Measurements from ENCODE around the gene KNCN.

Gene KNCN

DNA sequence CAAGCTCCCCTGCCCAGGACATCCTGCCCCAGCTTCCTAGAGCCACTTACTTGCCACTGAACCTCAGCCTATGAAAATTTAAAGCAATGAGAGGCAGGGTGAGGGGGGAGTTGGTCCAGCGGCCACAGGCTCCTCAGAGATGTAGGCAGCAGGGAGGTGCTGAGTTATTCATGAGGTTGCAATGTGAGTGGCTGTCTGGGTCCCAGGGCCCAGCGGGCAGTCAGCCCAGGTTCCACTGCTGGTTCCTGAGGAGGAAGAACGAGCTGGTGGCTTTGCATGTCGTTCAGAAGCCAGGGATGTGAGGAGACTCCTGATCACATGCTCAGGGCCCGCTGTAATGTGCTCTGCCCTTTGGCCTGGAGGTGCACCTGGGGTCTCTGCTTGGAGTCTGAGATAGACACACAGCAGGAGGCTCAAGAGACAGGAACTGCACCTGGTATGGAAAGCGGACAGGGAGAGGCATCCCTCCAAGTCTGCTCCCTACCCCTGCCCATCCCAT lies at the start of gene KNCN:
TSS of gene KNCN (minus strand) at position 51 of the 499 bp plus-strand sequence. CDS start 432 bp downstream, outside the sequence.
- Mint-ChIP-seq H3K36me3 (ENCODE audit: low read depth) (no peaks in the 10 kb centered on the region), H3K9me3 (no peaks in the 10 kb centered on the region), H3K4me1 (ENCODE audit: low read depth) (peaks cover 9% of the 10 kb centered on the region), H3K4me3 (no peak within 1 kb of the TSS), H3K27me3 (ENCODE audit: low read depth) (peaks cover 3% of the 10 kb centered on the region), H3K27ac (no peak within 1 kb of the TSS)

DNA sequence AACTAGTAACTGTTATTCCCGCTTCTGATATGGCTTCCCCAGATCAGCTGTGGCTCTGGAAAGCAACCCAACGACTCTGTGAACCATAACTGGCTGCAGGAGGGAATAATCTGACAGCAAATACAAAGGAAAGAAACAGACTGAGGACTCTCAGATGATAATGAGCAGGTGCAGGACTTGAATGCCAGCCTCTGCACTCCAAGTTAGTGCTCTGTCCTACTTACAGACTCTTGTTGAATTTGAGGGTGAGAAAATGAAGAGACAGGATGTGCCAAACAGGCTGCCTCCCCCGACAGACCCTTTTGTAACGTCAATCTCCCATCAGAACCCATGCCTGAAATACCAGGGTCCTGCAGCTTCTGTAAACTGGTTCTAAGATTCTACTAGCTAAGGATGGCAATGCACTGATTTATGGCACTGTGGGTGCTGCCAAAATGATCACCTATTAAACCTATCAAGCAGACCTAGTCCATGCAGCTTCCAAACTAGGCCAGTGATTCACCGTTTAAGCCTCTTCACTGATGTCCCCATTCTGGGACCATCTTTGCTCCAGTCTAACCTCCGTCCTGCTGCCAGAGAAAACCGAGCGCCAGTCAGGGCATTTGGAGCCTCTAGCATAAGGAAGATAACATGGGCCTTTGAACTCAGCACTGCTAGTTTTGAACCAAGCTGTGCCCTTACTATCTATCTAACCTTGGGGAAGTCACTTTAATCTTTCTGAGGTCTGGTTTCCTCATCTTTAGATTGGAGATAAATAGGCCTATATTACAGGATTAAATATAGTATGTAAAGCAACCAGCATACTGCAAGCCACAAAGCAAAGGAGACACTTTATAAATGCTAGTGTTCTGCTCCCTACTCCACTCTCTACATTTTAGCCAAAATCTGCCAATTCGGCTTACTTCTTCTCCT lies 47.9 kb upstream of the KNCN start:
- Mint-ChIP-seq H3K27ac (peak overlapping the region; percentile 27), H3K4me1 (ENCODE audit: low read depth) (peaks cover 75% of the 10 kb centered on the region), H3K4me3 (peak overlapping the region; percentile 9), H3K36me3 (ENCODE audit: low read depth) (peaks cover 47% of the 10 kb centered on the region), H3K27me3 (ENCODE audit: low read depth) (no peaks in the 10 kb centered on the region), H3K9me3 (no peaks in the 10 kb centered on the region)

DNA sequence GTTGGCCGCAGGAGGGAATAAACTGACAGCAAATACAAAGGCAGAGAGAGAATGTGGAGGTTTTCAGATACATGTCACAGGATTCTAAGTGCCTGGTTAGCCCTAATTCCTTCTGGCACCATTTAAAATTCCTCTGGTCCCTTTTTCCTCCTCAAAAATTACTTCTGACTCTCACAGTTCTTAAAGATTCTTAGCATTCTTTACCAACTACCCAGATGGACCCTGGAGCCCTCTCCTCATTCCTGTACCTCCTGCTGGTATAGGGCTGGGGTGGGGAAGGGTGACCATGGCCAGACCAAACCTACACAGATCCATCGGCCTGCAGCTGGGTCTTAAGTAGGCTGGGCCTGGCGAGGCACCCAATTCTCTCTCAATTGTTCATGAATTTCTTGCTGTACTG lies 45.4 kb upstream of the KNCN start:
- peak overlapping the region; percentile 39 for H3K27ac Mint-ChIP-seq
- H3K36me3 Mint-ChIP-seq (ENCODE audit: low read depth) = peaks cover 62% of the 10 kb centered on the region
- H3K9me3 Mint-ChIP-seq = no peaks in the 10 kb centered on the region
- H3K27me3 Mint-ChIP-seq (ENCODE audit: low read depth) = no peaks in the 10 kb centered on the region
- H3K4me3 Mint-ChIP-seq = no peak overlapping the region
- H3K4me1 Mint-ChIP-seq (ENCODE audit: low read depth) = peaks cover 83% of the 10 kb centered on the region

DNA sequence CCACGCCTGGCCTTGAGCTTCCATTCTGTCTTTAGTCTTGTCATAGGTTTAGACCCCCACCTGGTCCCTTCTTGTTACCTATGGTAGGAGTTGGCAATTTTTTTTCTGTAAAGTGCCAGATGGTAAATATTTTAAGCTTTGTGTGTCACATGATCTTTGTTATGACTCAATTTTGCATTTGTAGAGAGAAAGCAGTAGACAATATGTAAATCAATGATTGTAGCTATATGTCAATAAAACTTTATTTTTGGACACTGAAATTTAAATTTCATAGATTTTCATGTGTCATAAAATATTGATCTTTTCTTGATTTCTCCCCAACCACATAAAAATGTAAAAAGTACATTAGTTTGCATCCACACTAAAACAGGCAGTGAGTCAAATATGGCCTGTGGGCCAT lies 44.6 kb upstream of the KNCN start:
- Mint-ChIP-seq H3K36me3 (ENCODE audit: low read depth) (peaks cover 63% of the 10 kb centered on the region), H3K9me3 (no peaks in the 10 kb centered on the region), H3K4me3 (no peak overlapping the region), H3K4me1 (ENCODE audit: low read depth) (peaks cover 82% of the 10 kb centered on the region), H3K27me3 (ENCODE audit: low read depth) (no peaks in the 10 kb centered on the region), H3K27ac (peak overlapping the region; percentile 21)

DNA sequence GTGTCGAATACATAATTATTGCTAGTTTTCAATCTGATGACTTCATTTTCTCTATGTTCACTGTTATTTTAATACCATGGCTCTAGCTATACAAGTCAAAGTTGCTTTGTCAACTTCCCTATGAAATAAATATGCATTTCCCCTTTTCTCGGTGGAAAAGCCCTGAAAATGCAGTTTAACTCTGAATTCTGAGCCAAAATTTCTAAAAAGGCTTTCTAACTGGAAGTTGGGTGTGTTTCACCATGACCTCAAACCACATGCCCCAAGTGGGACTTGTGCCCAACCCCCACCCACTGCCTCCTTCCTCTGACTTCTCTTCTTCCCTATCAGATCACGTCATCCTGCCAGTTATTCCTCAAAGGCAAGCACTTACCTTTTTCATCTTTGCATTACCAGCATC lies 43.7 kb upstream of the KNCN start:
- Mint-ChIP-seq H3K9me3 (peaks cover 6% of the 10 kb centered on the region), H3K4me3 (peak overlapping the region; percentile 58), H3K27me3 (ENCODE audit: low read depth) (no peaks in the 10 kb centered on the region), H3K36me3 (ENCODE audit: low read depth) (peaks cover 66% of the 10 kb centered on the region), H3K4me1 (ENCODE audit: low read depth) (peaks cover 81% of the 10 kb centered on the region), H3K27ac (peak overlapping the region; percentile 75)

DNA sequence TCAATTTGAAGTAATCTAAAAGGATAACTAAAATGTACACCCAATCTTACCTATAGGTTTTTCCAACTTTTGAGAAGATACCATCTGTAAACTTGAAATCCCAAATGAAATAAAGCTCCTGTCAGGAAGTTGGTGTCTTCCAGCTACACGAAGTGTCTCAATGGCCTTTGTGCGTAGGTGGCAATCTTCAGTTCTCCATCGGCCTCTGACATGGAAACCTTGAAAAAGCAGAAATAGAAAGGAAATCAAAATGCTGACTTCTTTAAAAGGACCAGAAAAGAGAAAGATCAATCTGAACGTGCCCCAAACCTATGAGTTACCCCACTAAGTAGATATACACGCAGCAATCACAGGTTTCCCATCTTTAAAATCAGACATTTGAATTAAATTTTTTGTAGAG lies 42.6 kb upstream of the KNCN start:
- peaks cover 74% of the 10 kb centered on the region for H3K36me3 Mint-ChIP-seq (ENCODE audit: low read depth)
- no peaks in the 10 kb centered on the region for H3K27me3 Mint-ChIP-seq (ENCODE audit: low read depth)
- H3K4me1 Mint-ChIP-seq (ENCODE audit: low read depth) = peaks cover 70% of the 10 kb centered on the region
- peak overlapping the region; percentile 75 for H3K27ac Mint-ChIP-seq
- H3K4me3 Mint-ChIP-seq = no peak overlapping the region
- H3K9me3 Mint-ChIP-seq = peaks cover 17% of the 10 kb centered on the region

DNA sequence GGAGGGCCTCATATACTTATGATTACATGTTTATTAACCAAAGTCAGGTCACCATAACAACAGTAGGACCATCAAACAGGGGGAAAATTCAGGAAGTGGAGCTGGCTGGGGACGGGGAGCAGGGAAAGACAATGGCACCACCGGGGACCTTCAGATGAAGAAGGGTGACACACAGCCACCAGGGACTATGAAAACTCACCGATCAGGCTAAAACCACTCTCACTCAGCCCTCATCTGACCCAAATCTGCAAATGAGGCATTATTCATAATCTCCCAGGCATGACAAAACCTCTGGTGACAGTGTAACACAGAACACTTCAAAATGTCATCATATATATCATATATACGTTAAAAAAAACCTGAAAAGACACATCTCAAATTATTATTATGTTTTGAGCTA lies 41.4 kb upstream of the KNCN start:
- no peaks in the 10 kb centered on the region for H3K27me3 Mint-ChIP-seq (ENCODE audit: low read depth)
- peaks cover 75% of the 10 kb centered on the region for H3K36me3 Mint-ChIP-seq (ENCODE audit: low read depth)
- H3K4me3 Mint-ChIP-seq = no peak overlapping the region
- peaks cover 20% of the 10 kb centered on the region for H3K9me3 Mint-ChIP-seq
- no peak overlapping the region for H3K27ac Mint-ChIP-seq
- peaks cover 62% of the 10 kb centered on the region for H3K4me1 Mint-ChIP-seq (ENCODE audit: low read depth)

DNA sequence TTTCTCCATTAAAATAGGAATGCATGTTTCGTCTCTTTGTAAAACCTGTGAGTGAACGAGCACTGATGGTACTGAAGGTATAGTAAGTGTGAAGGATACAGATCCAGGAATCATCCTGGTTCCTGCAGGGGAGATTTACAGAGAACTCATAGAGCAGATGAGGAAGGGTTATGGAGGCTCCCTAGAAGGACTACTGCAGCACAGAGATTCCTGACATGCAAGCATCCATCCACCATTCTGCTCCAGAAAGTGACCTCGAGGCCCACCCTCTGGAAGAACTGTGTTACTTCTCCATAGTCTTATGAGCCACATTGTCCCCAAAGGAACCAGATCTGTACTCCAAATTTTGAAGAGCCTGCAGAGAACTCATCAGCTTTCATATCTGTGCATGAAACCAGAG lies 38.1 kb upstream of the KNCN start:
- no peak overlapping the region for H3K4me3 Mint-ChIP-seq
- peaks cover 40% of the 10 kb centered on the region for H3K4me1 Mint-ChIP-seq (ENCODE audit: low read depth)
- H3K36me3 Mint-ChIP-seq (ENCODE audit: low read depth) = peaks cover 68% of the 10 kb centered on the region
- H3K27ac Mint-ChIP-seq = no peak overlapping the region
- H3K9me3 Mint-ChIP-seq = peaks cover 20% of the 10 kb centered on the region
- H3K27me3 Mint-ChIP-seq (ENCODE audit: low read depth) = no peaks in the 10 kb centered on the region

DNA sequence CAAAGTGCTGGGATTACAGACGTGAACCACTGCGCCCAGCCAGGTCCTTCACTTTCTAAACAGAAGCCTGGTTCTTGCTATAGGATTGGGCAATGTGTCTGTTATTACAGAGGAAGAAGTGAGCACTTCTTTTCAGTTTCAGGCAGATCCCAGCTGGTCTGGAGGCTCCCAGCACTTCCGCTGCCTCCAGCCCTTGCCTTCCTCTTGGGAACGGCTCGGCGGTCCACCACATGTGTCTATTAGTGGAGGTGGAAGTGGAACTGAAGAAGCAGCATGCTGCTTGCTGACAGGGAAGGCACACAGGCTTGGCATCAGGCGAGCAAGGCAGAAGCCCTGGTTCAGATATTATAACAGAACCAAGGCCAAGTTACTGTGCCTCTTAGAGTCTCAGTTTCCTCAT lies 35.6 kb upstream of the KNCN start:
- Mint-ChIP-seq H3K9me3 (peaks cover 20% of the 10 kb centered on the region), H3K36me3 (ENCODE audit: low read depth) (peaks cover 64% of the 10 kb centered on the region), H3K4me3 (no peak overlapping the region), H3K27ac (no peak overlapping the region), H3K27me3 (ENCODE audit: low read depth) (no peaks in the 10 kb centered on the region), H3K4me1 (ENCODE audit: low read depth) (peaks cover 42% of the 10 kb centered on the region)

DNA sequence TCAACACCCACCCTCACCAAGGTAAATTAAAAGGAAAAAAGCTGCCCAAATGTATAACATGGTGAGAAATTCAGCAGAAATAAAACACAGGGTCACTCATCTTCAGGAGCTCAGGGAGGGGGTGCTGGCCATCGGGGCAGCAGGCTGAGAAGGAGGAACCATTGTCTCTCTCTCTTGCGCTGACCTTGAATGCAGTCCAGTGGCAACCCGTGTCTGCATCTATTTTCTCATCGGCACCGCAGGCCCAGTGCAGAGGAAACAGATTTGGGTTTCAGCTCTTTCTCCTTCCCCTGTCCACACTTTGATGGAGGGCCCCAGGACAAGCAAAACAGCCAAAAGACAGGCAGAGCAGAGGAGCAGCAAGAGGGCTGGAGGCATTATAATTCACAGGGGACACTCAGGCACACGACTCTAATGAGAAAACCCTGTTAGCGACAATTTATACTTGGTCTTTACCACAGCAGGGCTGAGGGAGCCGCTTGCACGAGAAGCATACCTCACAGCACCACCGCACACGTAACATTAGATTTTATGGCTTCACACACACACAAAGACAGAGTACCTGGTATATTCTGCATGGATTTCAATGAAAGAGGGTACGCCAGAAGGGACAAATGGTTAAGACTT lies 34.0 kb upstream of the KNCN start:
- H3K36me3 Mint-ChIP-seq (ENCODE audit: low read depth) = peaks cover 52% of the 10 kb centered on the region

DNA sequence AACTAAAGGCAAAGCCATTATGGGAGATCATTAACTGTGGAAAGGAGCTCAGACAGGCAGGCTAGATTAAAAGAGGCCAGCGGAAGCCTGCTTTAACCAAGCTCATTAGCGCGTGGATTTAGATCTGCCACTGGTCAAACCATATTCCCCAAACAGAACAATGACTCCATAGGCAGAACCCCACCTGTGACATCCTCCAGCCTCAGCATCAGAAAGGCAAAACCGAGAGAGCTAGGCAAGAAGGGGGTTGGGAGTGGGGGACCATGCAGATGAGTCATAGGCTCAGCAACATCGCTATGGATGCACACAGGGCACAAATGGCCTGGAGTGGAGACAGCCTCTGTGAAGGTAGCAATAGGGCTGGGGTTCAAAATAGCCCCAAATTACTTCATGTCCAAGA lies 32.0 kb upstream of the KNCN start:
- H3K36me3 Mint-ChIP-seq (ENCODE audit: low read depth) = peaks cover 47% of the 10 kb centered on the region

More for the DNA sequence above, 34.0 kb upstream of the KNCN start:
- Mint-ChIP-seq H3K9me3 (peaks cover 15% of the 10 kb centered on the region), H3K27me3 (ENCODE audit: low read depth) (no peaks in the 10 kb centered on the region), H3K4me1 (ENCODE audit: low read depth) (peaks cover 39% of the 10 kb centered on the region), H3K27ac (no peak overlapping the region), H3K4me3 (no peak overlapping the region)

DNA sequence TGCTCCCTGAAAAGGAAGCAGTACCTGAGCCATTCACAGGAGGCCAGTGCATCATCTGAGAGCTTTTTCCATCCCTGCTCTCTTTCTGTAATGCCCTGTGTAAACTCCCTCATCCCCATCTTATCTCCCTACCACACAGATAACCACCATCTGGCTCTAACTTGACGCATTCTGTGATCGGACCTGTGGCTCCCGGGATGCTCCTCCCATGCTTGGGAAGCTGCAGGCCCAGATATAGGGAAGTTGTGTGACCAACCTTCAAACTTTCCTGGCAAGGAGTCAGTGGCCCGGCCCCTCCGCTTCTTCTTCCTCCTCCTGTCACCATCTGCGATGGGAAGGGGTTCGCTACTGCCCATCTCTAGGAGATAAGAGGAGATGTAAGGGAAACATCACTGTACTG lies 31.5 kb upstream of the KNCN start:
- no peaks in the 10 kb centered on the region for H3K9me3 Mint-ChIP-seq
- H3K27me3 Mint-ChIP-seq (ENCODE audit: low read depth) = no peaks in the 10 kb centered on the region
- peaks cover 51% of the 10 kb centered on the region for H3K36me3 Mint-ChIP-seq (ENCODE audit: low read depth)
- peak overlapping the region; percentile 96 for H3K27ac Mint-ChIP-seq
- H3K4me3 Mint-ChIP-seq = no peak overlapping the region
- peaks cover 47% of the 10 kb centered on the region for H3K4me1 Mint-ChIP-seq (ENCODE audit: low read depth)

More for the DNA sequence above, 32.0 kb upstream of the KNCN start:
- no peak overlapping the region for H3K4me3 Mint-ChIP-seq
- no peaks in the 10 kb centered on the region for H3K27me3 Mint-ChIP-seq (ENCODE audit: low read depth)
- H3K27ac Mint-ChIP-seq = peak overlapping the region; percentile 96
- H3K4me1 Mint-ChIP-seq (ENCODE audit: low read depth) = peaks cover 45% of the 10 kb centered on the region
- no peaks in the 10 kb centered on the region for H3K9me3 Mint-ChIP-seq

DNA sequence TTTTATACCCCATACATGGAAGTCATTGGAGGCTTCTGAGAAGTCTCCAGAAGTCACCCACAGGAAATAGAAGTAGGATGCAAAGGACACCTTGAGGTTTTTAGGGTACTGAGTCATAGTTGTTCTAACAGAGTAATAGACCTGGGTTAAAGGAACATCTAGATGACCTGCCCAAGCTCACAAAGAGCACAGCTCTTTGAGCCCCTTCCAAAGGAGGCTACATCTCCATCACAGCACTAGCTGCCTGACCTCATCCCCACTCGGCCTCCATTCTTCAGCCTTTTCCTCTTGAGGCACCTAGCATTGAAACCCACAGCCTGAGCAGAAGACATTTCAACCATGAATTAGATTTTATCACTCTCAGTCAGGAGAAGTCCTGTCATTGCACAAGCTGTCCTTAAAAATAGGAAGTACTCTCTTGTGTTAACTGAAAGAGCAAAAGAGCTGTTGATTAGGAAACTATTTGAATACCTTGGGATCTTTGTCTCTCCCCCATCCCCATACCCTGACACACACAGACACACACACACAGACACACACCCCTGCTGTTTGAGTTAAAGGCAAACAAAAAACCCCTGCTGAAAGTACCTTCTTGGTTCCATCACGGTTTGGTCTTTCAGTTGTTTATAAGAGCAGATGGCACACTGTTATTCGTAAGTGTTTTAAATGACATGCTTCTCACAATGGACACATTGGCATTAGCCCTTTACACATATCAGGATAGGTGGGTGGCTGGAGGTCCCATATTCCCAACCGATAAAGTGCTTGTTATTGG lies 30.4 kb upstream of the KNCN start:
- Mint-ChIP-seq H3K36me3 (ENCODE audit: low read depth) (peaks cover 56% of the 10 kb centered on the region), H3K9me3 (no peaks in the 10 kb centered on the region), H3K27me3 (ENCODE audit: low read depth) (no peaks in the 10 kb centered on the region), H3K27ac (peak overlapping the region; percentile 96), H3K4me1 (ENCODE audit: low read depth) (peaks cover 52% of the 10 kb centered on the region), H3K4me3 (peak overlapping the region; percentile 77)

DNA sequence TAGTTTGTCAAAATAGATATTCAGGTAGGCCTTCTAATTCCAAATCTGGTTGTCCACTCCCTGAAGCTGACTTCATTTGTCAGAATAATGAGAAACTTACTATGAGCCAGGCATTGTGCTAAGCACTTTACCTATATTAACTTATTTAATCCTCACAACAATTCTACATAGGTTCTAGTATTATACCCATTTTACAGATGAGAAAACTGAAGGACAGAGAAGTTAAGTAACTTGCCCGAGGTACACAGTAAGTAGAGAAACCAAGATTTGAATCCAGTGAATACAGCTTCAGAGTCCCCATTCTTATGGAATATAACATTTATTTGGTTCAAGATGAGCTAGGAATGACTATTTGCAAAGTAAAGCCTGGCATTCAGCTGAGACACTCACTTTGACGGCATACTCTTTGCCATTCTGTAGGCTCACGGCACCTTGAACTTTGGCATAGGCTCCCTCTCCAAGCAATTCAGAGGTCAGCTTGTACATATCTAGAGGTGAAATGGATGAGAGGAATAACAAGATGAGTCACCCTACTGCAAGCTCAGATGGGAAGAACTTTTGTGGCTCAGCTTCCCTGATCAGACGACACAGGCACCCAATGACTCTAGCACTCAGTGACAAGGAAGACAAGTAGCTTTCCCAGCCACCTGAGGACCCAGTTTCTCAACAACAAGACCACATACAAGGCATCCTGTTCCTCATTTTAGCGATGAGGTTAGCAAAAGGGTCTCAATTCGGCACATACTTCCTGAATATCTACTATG lies 28.9 kb upstream of the KNCN start:
- H3K9me3 Mint-ChIP-seq = no peaks in the 10 kb centered on the region
- H3K4me3 Mint-ChIP-seq = peak overlapping the region; percentile 32
- peaks cover 48% of the 10 kb centered on the region for H3K4me1 Mint-ChIP-seq (ENCODE audit: low read depth)
- peaks cover 62% of the 10 kb centered on the region for H3K36me3 Mint-ChIP-seq (ENCODE audit: low read depth)
- H3K27me3 Mint-ChIP-seq (ENCODE audit: low read depth) = no peaks in the 10 kb centered on the region
- H3K27ac Mint-ChIP-seq = peak overlapping the region; percentile 96
